ENCODE measurements around the gene TMEM134.

DNA sequence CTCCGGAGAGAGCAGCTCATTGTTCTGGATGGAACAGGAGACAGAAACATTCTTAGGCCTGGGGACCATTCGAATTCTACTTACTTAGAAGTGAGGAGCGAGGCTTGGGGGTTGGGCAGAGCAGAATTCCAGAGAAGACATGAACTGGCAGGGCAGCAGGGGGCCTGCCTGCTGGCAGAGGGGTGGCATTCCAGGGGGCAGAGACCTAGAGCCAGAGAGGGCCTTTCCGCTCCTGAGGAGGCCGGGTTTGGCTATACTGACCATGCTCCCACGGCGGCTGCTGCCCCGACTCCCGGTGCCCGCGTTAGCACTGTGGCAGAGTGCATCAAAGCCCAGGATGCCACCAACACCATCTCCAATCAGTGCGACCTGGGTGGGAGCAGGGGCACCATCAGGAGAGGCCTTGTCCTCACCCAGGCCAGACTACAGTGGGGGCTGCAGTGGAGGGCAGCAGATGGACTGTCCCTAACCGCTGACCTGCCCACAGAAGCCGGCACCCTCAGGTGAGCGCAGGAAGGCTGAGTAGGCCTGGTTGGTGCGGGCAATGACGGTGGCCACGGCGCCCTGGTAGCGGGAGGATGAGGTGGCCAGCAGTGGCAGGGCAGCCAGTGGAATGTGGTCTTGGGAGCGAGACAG is 28.7 kb upstream of the TMEM134 start:
- no peak for TF ChIP-seq POLR2A (IDR thresholded peaks at IDR 0.05; ENCODE audit: low read depth, low read length)
- no peak for TF ChIP-seq TAF1 (IDR thresholded peaks at IDR 0.05; ENCODE audit: low read depth, low read length)
- TF ChIP-seq POLR2AphosphoS5 (IDR thresholded peaks at IDR 0.05; ENCODE audit: low read depth, low read length), result no peak
